IPS-18a (cell line): Measurements from ENCODE around the gene RNF34.

ENCODE experiments used
- H3K27ac ChIP-seq: one replicate; pipeline ENCODE4 v1.5.1; 2013; ENCODE audit warnings: low read length
- H3K27me3 ChIP-seq: one replicate; pipeline ENCODE4 v1.6.1; 2013; ENCODE audit warnings: mild to moderate bottlenecking, low read length; ENCODE audit not compliant: control insufficient read depth, insufficient read depth
- H3K36me3 ChIP-seq: one replicate; pipeline ENCODE4 v1.6.1; 2013; ENCODE audit warnings: low read depth, low read length; ENCODE audit not compliant: control insufficient read depth
- H3K4me1 ChIP-seq: one replicate; pipeline ENCODE4 v1.6.1; 2013; ENCODE audit warnings: low read depth, low read length; ENCODE audit not compliant: control insufficient read depth
- H3K4me3 ChIP-seq: one replicate; pipeline ENCODE4 v1.5.1; 2013; ENCODE audit warnings: low read length
- H3K9ac ChIP-seq: one replicate; pipeline ENCODE4 v1.6.1; 2013; ENCODE audit warnings: mild to moderate bottlenecking, low read length, moderate library complexity
- H3K9me3 ChIP-seq: one replicate; pipeline ENCODE4 v1.6.1; 2013; ENCODE audit warnings: low read depth, low read length; ENCODE audit not compliant: control insufficient read depth

The RNF34 gene

GRCh38 chr12:121399391-121400331 is at the start of gene RNF34:
TSS of gene RNF34 (plus strand) at chr12:121400118. CDS start at chr12:121400213, 95 bp downstream.
- H3K27me3 ChIP-seq: no peaks in the 10 kb centered on the region
- H3K9me3 ChIP-seq: no peaks in the 10 kb centered on the region
- H3K9ac ChIP-seq: peak within 1 kb of the TSS; percentile 90
- peak within 1 kb of the TSS; percentile 97 for H3K4me3 ChIP-seq
- peak within 1 kb of the TSS; percentile 85 for H3K27ac ChIP-seq
- peaks cover 7% of the 10 kb centered on the region for H3K36me3 ChIP-seq
- H3K4me1 ChIP-seq: no peaks in the 10 kb centered on the region

GRCh38 chr12:121351820-121352681 is 47.9 kb upstream of the RNF34 start, which contains the start of gene ANAPC5:
TSS of gene ANAPC5 (minus strand) at chr12:121352411. CDS start at chr12:121352340, 71 bp downstream.
- Histone ChIP-seq H3K4me1 (no peaks in the 10 kb centered on the region), H3K9ac (peak within 1 kb of the TSS; percentile 94), H3K9me3 (no peaks in the 10 kb centered on the region), H3K36me3 (peaks cover 4% of the 10 kb centered on the region), H3K4me3 (peak within 1 kb of the TSS; percentile 95), H3K27ac (peak within 1 kb of the TSS; percentile 63), H3K27me3 (no peaks in the 10 kb centered on the region)

GRCh38 chr12:121352682-121353018 is 47.3 kb upstream of the RNF34 start:
- H3K27ac ChIP-seq: no peak overlapping the region
- no peaks in the 10 kb centered on the region for H3K4me1 ChIP-seq
- no peaks in the 10 kb centered on the region for H3K27me3 ChIP-seq
- peak overlapping the region; percentile 94 for H3K9ac ChIP-seq
- H3K36me3 ChIP-seq: no peaks in the 10 kb centered on the region
- H3K4me3 ChIP-seq: peak overlapping the region; percentile 95
- no peaks in the 10 kb centered on the region for H3K9me3 ChIP-seq

GRCh38 chr12:121355818-121356217 is 44.1 kb upstream of the RNF34 start:
- Histone ChIP-seq H3K9ac (no peak overlapping the region), H3K4me3 (no peak overlapping the region), H3K36me3 (no peaks in the 10 kb centered on the region), H3K27me3 (no peaks in the 10 kb centered on the region), H3K9me3 (no peaks in the 10 kb centered on the region), H3K4me1 (no peaks in the 10 kb centered on the region), H3K27ac (no peak overlapping the region)

GRCh38 chr12:121356657-121357056 is 43.3 kb upstream of the RNF34 start:
- Histone ChIP-seq H3K9me3 (no peaks in the 10 kb centered on the region), H3K4me1 (no peaks in the 10 kb centered on the region), H3K36me3 (no peaks in the 10 kb centered on the region), H3K27ac (no peak overlapping the region), H3K27me3 (no peaks in the 10 kb centered on the region), H3K4me3 (no peak overlapping the region), H3K9ac (no peak overlapping the region)

- no peak overlapping the region for H3K27ac ChIP-seq
- no peaks in the 10 kb centered on the region for H3K27me3 ChIP-seq
- no peaks in the 10 kb centered on the region for H3K9me3 ChIP-seq
- no peaks in the 10 kb centered on the region for H3K4me1 ChIP-seq
- H3K9ac ChIP-seq: no peak overlapping the region
- no peak overlapping the region for H3K4me3 ChIP-seq
- H3K36me3 ChIP-seq: no peaks in the 10 kb centered on the region
Measured at GRCh38 chr12:121357331-121357730, 42.6 kb upstream of the RNF34 start.

GRCh38 chr12:121358073-121358472 is 41.8 kb upstream of the RNF34 start:
- no peaks in the 10 kb centered on the region for H3K4me1 ChIP-seq
- H3K9me3 ChIP-seq: no peaks in the 10 kb centered on the region
- H3K9ac ChIP-seq: no peak overlapping the region
- no peaks in the 10 kb centered on the region for H3K27me3 ChIP-seq
- H3K36me3 ChIP-seq: no peaks in the 10 kb centered on the region
- no peak overlapping the region for H3K27ac ChIP-seq
- no peak overlapping the region for H3K4me3 ChIP-seq

GRCh38 chr12:121364683-121365121 is 35.2 kb upstream of the RNF34 start:
- no peak overlapping the region for H3K9ac ChIP-seq
- H3K27ac ChIP-seq: no peak overlapping the region
- H3K4me3 ChIP-seq: no peak overlapping the region
- no peaks in the 10 kb centered on the region for H3K36me3 ChIP-seq
- no peaks in the 10 kb centered on the region for H3K4me1 ChIP-seq
- no peaks in the 10 kb centered on the region for H3K9me3 ChIP-seq
- H3K27me3 ChIP-seq: no peaks in the 10 kb centered on the region

- Histone ChIP-seq H3K9ac (no peak overlapping the region), H3K27me3 (no peaks in the 10 kb centered on the region), H3K36me3 (no peaks in the 10 kb centered on the region), H3K4me3 (no peak overlapping the region), H3K9me3 (no peaks in the 10 kb centered on the region), H3K4me1 (no peaks in the 10 kb centered on the region), H3K27ac (no peak overlapping the region)
Measured at GRCh38 chr12:121365416-121366062, 34.4 kb upstream of the RNF34 start.

GRCh38 chr12:121366063-121366459 is 33.9 kb upstream of the RNF34 start:
- Histone ChIP-seq H3K36me3 (no peaks in the 10 kb centered on the region), H3K9ac (no peak overlapping the region), H3K4me1 (no peaks in the 10 kb centered on the region), H3K9me3 (no peaks in the 10 kb centered on the region), H3K4me3 (no peak overlapping the region), H3K27me3 (no peaks in the 10 kb centered on the region), H3K27ac (no peak overlapping the region)

GRCh38 chr12:121371404-121371803 is 28.5 kb upstream of the RNF34 start:
- Histone ChIP-seq H3K36me3 (no peaks in the 10 kb centered on the region), H3K9ac (no peak overlapping the region), H3K27ac (no peak overlapping the region), H3K9me3 (no peaks in the 10 kb centered on the region), H3K4me3 (no peak overlapping the region), H3K4me1 (no peaks in the 10 kb centered on the region), H3K27me3 (no peaks in the 10 kb centered on the region)
